GM12865 (cell line): ENCODE data around the gene TAC3.
A peak's percentile ranks its signal among the peaks of the same experiment; 100 is the strongest.

Source experiments
- DNase-seq: peaks from one replicate; pipeline ENCODE4 v3.0.0; 2010; ENCODE audit warnings: low read depth
- H3K4me3 ChIP-seq: 2 replicates; pipeline ENCODE4 v1.5.1; 2011; ENCODE audit warnings: mild to moderate bottlenecking, low read depth, low read length, control low read depth
- CTCF ChIP-seq: IDR thresholded peaks from 2 replicates; pipeline ENCODE4 v1.5.1; 2011; ENCODE audit warnings: low read length, control low read depth, low read depth, inconsistent platforms; ENCODE audit not compliant: insufficient read depth; ENCODE audit errors: missing control alignments

The TAC3 gene

GRCh38 chr12:57001448-57001906 is 14.9 kb downstream of the TAC3 start:
- no peak overlapping the region for H3K4me3 ChIP-seq
- peak; percentile 72 for DNase-seq
- peak; percentile 83 for TF ChIP-seq CTCF

GRCh38 chr12:57000393-57000792 is 15.9 kb downstream of the TAC3 start:
- no peak for TF ChIP-seq CTCF
- H3K4me3 ChIP-seq = no peak overlapping the region
- DNase-seq = no peak

GRCh38 chr12:56999456-56999855 is 16.9 kb downstream of the TAC3 start:
- no peak for DNase-seq
- H3K4me3 ChIP-seq = no peak overlapping the region
- no peak for TF ChIP-seq CTCF

- TF ChIP-seq CTCF = no peak
- peak; percentile 81 for DNase-seq
- H3K4me3 ChIP-seq = no peak overlapping the region
These were observed 17.3 kb downstream of the TAC3 start for GRCh38 chr12:56998981-56999380.

- no peak for TF ChIP-seq CTCF
These were observed 18.0 kb downstream of the TAC3 start for GRCh38 chr12:56998316-56998715.

GRCh38 chr12:56996793-56997545 is 19.4 kb downstream of the TAC3 start:
- H3K4me3 ChIP-seq = no peak overlapping the region
- no peak for DNase-seq
- TF ChIP-seq CTCF = no peak

More at GRCh38 chr12:56998316-56998715, 18.0 kb downstream of the TAC3 start:
- DNase-seq = no peak
- no peak overlapping the region for H3K4me3 ChIP-seq
